ENCODE measurements around the gene BOC. TPM values are rescaled to one million over a fixed set of nuclear protein-coding genes. Genes with fewer than 3 reads are reported as not detected.

The BOC gene
- total and polyA plus RNA-seq, 4 donors = 2.9 to 21.9 (median 6.4) TPM

GRCh38 chr3:113270068-113270467 lies 58.7 kb downstream of the BOC start:
- Histone ChIP-seq H3K36me3 (ENCODE audit: control insufficient read depth in 4 of 4, insufficient read depth in 4 of 4, low read length in 4 of 4) (peaks cover 0 to 52% (median 21%) of the 10 kb centered on the region in 4 donors), H3K27me3 (ENCODE audit: control insufficient read depth in 3 of 3, insufficient read depth in 3 of 3, low read length in 2 of 3) (no peaks in the 10 kb centered on the region), H3K27ac (ENCODE audit: low read depth in 1 of 2, low read length in 1 of 2) (no peak overlapping the region), H3K4me3 (no peak overlapping the region), H3K9ac (ENCODE audit: insufficient read depth in 1 of 2, low read length in 2 of 2) (no peak overlapping the region), H3K4me1 (ENCODE audit: control insufficient read depth in 5 of 5, insufficient read depth in 5 of 5, low read length in 5 of 5) (peaks cover 0 to 14% (median 0%) of the 10 kb centered on the region in 5 donors), H3K9me3 (ENCODE audit: control insufficient read depth in 4 of 4, insufficient read depth in 3 of 4, low read length in 3 of 4) (no peaks in the 10 kb centered on the region)
- DNase-seq (no peak), ATAC-seq (ENCODE audit: insufficient read depth, low FRiP score) (no peak)
- 93 to 100% methylated on average over 2 of the region's 2 CpGs for WGBS, 2 donors
- TF ChIP-seq CTCF (IDR thresholded peaks at IDR 0.05; ENCODE audit: control extremely low read depth, extremely low read depth) = no peak

DNA sequence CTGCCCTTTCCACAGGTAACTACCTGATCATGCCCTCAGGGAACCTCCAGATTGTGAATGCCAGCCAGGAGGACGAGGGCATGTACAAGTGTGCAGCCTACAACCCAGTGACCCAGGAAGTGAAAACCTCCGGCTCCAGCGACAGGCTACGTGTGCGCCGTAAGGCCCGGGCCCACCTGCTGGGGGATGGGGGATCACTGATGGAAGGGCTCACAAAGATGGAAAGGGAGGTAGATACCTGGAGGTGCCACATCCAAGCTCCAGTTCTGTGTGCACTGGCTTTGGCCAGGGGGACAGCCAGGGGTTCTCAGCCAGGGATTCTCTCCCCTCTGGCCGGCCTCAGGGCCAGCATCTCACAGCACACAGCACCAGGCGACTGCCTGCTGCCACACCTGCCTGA lies 59.4 kb downstream of the BOC start:
- Histone ChIP-seq H3K4me3 (no peak overlapping the region), H3K27me3 (ENCODE audit: control insufficient read depth in 3 of 3, insufficient read depth in 3 of 3, low read length in 2 of 3) (no peaks in the 10 kb centered on the region), H3K9me3 (ENCODE audit: control insufficient read depth in 4 of 4, insufficient read depth in 3 of 4, low read length in 3 of 4) (no peaks in the 10 kb centered on the region), H3K4me1 (ENCODE audit: control insufficient read depth in 5 of 5, insufficient read depth in 5 of 5, low read length in 5 of 5) (peaks cover 0 to 14% (median 1%) of the 10 kb centered on the region in 5 donors), H3K9ac (ENCODE audit: insufficient read depth in 1 of 2, low read length in 2 of 2) (no peak overlapping the region), H3K27ac (ENCODE audit: low read depth in 1 of 2, low read length in 1 of 2) (no peak overlapping the region), H3K36me3 (ENCODE audit: control insufficient read depth in 4 of 4, insufficient read depth in 4 of 4, low read length in 4 of 4) (peaks cover 0 to 50% (median 21%) of the 10 kb centered on the region in 4 donors)
- TF ChIP-seq CTCF (IDR thresholded peaks at IDR 0.05; ENCODE audit: control extremely low read depth, extremely low read depth) = no peak
- ATAC-seq (ENCODE audit: insufficient read depth, low FRiP score) (no peak), DNase-seq (no peak)
- WGBS, 2 donors = 90 to 94% methylated on average over 9 of the region's 9 CpGs

DNA sequence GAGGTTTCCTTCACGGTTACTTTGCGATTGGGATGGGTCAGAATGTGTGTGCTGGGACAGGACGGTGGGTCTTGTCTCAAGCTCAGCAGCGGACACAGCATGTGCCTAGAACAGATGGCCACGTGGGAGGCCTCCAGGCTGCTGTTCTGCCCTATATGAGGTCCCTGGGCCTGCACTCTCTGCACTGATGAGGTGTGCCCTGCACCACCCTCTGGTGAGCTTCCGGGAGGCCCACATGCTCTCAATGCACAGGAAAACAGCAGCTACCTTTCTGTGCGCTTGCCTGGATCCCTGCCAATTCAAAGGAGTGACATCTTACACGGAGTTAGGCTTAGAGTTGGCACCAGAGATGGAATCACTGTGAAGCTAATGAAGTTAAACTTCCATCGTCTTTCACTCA lies 59.8 kb downstream of the BOC start:
- Histone ChIP-seq H3K36me3 (ENCODE audit: control insufficient read depth in 4 of 4, insufficient read depth in 4 of 4, low read length in 4 of 4) (peaks cover 0 to 48% (median 22%) of the 10 kb centered on the region in 4 donors), H3K9me3 (ENCODE audit: control insufficient read depth in 4 of 4, insufficient read depth in 3 of 4, low read length in 3 of 4) (no peaks in the 10 kb centered on the region), H3K27me3 (ENCODE audit: control insufficient read depth in 3 of 3, insufficient read depth in 3 of 3, low read length in 2 of 3) (no peaks in the 10 kb centered on the region), H3K27ac (ENCODE audit: low read depth in 1 of 2, low read length in 1 of 2) (no peak overlapping the region), H3K9ac (ENCODE audit: insufficient read depth in 1 of 2, low read length in 2 of 2) (no peak overlapping the region), H3K4me1 (ENCODE audit: control insufficient read depth in 5 of 5, insufficient read depth in 5 of 5, low read length in 5 of 5) (peaks cover 0 to 16% (median 5%) of the 10 kb centered on the region in 5 donors), H3K4me3 (no peak overlapping the region)
- DNase-seq = no peak
- no peak for ATAC-seq (ENCODE audit: insufficient read depth, low FRiP score)
- WGBS, 2 donors = 82 to 87% methylated on average over 9 of the region's 9 CpGs
- no peak for TF ChIP-seq CTCF (IDR thresholded peaks at IDR 0.05; ENCODE audit: control extremely low read depth, extremely low read depth)

All from lung (tissue), 12 donors.